GM18520 (cell line): ENCODE data around the gene RLN2.

ENCODE experiments used
- ATAC-seq: cut with Tn5 transposase; IDR thresholded peaks from one replicate; pipeline ENCODE4 v1.9.1; 2021; ENCODE audit not compliant: unreplicated experiment

Gene RLN2

DNA sequence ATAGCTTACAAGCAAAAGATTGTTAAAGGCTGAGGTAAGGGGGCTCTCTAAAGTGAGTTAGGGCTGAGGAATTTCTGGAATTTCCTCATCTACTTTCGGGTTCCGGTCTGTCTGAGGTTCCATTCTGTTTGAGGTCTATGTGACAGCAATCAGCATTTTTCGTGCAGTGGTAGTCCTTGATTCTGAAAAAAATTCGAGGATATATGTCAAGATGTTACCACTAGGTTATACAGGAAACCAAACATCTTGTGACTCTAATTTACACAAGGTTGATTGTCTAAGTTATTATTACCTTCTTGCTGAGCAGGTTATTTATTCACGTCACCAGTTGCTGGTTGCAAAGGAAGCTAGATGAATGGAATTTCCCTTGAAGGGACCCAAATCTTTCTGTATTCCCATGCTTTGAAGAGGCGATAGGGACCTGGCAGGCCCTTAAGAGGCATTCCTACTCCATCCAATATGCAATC lies 35.2 kb downstream of the RLN2 start:
- no peak for ATAC-seq

DNA sequence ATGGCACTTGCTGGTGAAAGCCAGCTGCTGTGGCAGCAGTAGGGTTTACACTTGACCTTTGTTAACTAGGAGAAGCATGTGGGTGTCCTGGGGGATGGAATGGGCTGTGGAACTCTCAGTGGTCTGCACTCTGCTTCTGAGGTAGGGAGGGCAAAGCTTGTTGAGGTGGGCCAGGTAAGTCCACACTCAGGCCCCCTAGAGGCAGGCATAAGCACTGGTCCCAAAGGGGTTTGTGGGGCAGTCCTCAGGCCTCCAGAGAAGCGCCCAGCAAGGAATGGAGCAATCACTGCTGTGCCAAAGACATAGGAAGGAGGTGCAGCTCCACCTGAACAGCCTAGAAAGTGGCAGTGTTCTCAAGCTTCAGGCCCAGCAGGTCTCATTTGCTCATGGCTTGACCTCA lies 38.6 kb downstream of the RLN2 start:
- no peak for ATAC-seq

- ATAC-seq, result no peak
Observed at GRCh38 chr9:5264219-5264595, 40.3 kb downstream of the RLN2 start.

GRCh38 chr9:5263351-5264218 lies 40.9 kb downstream of the RLN2 start:
- no peak for ATAC-seq
